GM18951 (cell line): ENCODE results near the gene CCR4.
A peak's percentile ranks its signal among the peaks of the same experiment; 100 is the strongest.

Experiments
- POLR2A ChIP-seq: IDR thresholded peaks from 4 replicates; pipeline ENCODE4 v1.6.1; 2011; ENCODE audit warnings: mild to moderate bottlenecking; ENCODE audit not compliant: insufficient read length, insufficient read depth; ENCODE audit errors: extremely low read depth
- in situ Hi-C: fragments of 300-500 bp; cut with MboI; formaldehyde crosslinking; loops from one replicate; pipeline ENCODE4 v1.12.0; 2022; ENCODE audit warnings: low sequenced_read_pairs, mixed read lengths, inconsistent platforms; ENCODE audit not compliant: unreplicated experiment

The CCR4 gene

GRCh38 chr3:32975891-32976595, 24.6 kb downstream of the CCR4 start:
- in situ Hi-C loops: loop anchor here (25.0 kb wide), 1 partner anchor 386 kb away; no protein-coding TSS in a partner anchor
- no peak for TF ChIP-seq POLR2A

- TF ChIP-seq POLR2A: no peak
- in situ Hi-C loops: loop anchor here (25.0 kb wide), 1 partner anchor 384 kb away; no protein-coding TSS in a partner anchor
Observed at GRCh38 chr3:32977861-32978260, 26.4 kb downstream of the CCR4 start.

- no peak for TF ChIP-seq POLR2A
- in situ Hi-C loops: loop anchor here (25.0 kb wide), 1 partner anchor 384 kb away; no protein-coding TSS in a partner anchor
Observed at GRCh38 chr3:32978331-32978730, 26.9 kb downstream of the CCR4 start.

- in situ Hi-C loops: loop anchor here (25.0 kb wide), 1 partner anchor 379 kb away; no protein-coding TSS in a partner anchor
- no peak for TF ChIP-seq POLR2A
Observed at GRCh38 chr3:32983124-32983523, 31.7 kb downstream of the CCR4 start.

GRCh38 chr3:32984918-32985317, 33.5 kb downstream of the CCR4 start:
- in situ Hi-C loops: loop anchor here (25.0 kb wide), 1 partner anchor 377 kb away; no protein-coding TSS in a partner anchor

- TF ChIP-seq POLR2A: no peak
- in situ Hi-C loops: loop anchor here (25.0 kb wide), 1 partner anchor 373 kb away; no protein-coding TSS in a partner anchor
Observed at GRCh38 chr3:32989171-32989570, 37.7 kb downstream of the CCR4 start.

- TF ChIP-seq POLR2A: no peak
- in situ Hi-C loops: loop anchor here (25.0 kb wide), 1 partner anchor 372 kb away; no protein-coding TSS in a partner anchor
Observed at GRCh38 chr3:32990116-32990515, 38.7 kb downstream of the CCR4 start.

- no peak for TF ChIP-seq POLR2A
- in situ Hi-C loops: loop anchor here (25.0 kb wide), 1 partner anchor 371 kb away; no protein-coding TSS in a partner anchor
Observed at GRCh38 chr3:32991781-32992180, 40.3 kb downstream of the CCR4 start.

GRCh38 chr3:32992310-32992686, 40.9 kb downstream of the CCR4 start:
- in situ Hi-C loops: loop anchor here (25.0 kb wide), 1 partner anchor 370 kb away; no protein-coding TSS in a partner anchor
- TF ChIP-seq POLR2A: peak; percentile 14

- in situ Hi-C loops: loop anchor here (25.0 kb wide), 1 partner anchor 368 kb away; no protein-coding TSS in a partner anchor
- TF ChIP-seq POLR2A: no peak
Observed at GRCh38 chr3:32994045-32994444, 42.6 kb downstream of the CCR4 start.

- in situ Hi-C loops: loop anchor here (25.0 kb wide), 1 partner anchor 367 kb away; no protein-coding TSS in a partner anchor
- TF ChIP-seq POLR2A: no peak
Observed at GRCh38 chr3:32995098-32995497, 43.7 kb downstream of the CCR4 start.

- TF ChIP-seq POLR2A: no peak
- in situ Hi-C loops: loop anchor here (25.0 kb wide), 1 partner anchor 366 kb away; no protein-coding TSS in a partner anchor
Observed at GRCh38 chr3:32996048-32996754, 44.8 kb downstream of the CCR4 start.

- in situ Hi-C loops: loop anchor here (25.0 kb wide), 1 partner anchor 366 kb away; no protein-coding TSS in a partner anchor
- no peak for TF ChIP-seq POLR2A
Observed at GRCh38 chr3:32996755-32997091, 45.3 kb downstream of the CCR4 start.
